Hepatocyte (in vitro differentiated cells): Measurements from ENCODE around the gene SAMD7.

Source experiments
- CTCF ChIP-seq: fragments of 200-600 bp; sonication (generic); IDR thresholded peaks from 2 replicates; pipeline ENCODE4 v1.5.1; 2016; ENCODE audit warnings: antibody characterized with exemption, mild to moderate bottlenecking; ENCODE audit not compliant: poor library complexity
- EZH2 ChIP-seq: fragments of 200-600 bp; sonication (generic); IDR thresholded peaks from 2 replicates; pipeline ENCODE4 v1.6.1; 2016; ENCODE audit warnings: antibody characterized with exemption, mild to moderate bottlenecking, borderline replicate concordance

GRCh38 chr3:169952045-169952444 lies 40.7 kb downstream of the SAMD7 start:
- TF ChIP-seq CTCF (no peak), EZH2 (no peak)
